ENCODE data around the gene UCP2.
A peak's percentile ranks its signal among the peaks of the same experiment; 100 is the strongest.

DNA sequence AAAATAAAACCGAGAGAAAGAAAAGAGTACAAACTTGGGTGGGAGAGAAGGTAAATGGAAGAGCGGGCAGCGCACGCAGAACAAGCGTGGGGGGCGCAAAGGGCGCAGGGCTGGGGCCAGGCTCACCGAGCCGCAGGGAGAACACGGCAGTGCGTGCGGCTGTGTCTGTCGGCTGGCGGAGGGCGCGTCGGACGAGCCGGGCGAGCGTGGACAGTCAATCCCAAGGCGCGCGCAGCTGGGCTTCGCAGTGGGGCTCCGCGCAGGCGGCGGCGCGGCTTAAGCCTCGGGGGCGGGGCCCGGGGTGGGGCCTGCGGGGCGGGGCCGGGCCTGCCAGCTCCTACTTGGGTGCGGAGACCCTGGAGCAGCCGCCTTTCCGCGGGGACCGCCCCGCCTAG lies at the start of gene UCP2:
- TF ChIP-seq, protein P1, sequence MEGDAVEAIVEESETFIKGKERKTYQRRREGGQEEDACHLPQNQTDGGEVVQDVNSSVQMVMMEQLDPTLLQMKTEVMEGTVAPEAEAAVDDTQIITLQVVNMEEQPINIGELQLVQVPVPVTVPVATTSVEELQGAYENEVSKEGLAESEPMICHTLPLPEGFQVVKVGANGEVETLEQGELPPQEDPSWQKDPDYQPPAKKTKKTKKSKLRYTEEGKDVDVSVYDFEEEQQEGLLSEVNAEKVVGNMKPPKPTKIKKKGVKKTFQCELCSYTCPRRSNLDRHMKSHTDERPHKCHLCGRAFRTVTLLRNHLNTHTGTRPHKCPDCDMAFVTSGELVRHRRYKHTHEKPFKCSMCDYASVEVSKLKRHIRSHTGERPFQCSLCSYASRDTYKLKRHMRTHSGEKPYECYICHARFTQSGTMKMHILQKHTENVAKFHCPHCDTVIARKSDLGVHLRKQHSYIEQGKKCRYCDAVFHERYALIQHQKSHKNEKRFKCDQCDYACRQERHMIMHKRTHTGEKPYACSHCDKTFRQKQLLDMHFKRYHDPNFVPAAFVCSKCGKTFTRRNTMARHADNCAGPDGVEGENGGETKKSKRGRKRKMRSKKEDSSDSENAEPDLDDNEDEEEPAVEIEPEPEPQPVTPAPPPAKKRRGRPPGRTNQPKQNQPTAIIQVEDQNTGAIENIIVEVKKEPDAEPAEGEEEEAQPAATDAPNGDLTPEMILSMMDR (IDR thresholded peaks at IDR 0.05 in 2 of 3, conservative IDR thresholded peaks at IDR 0.05 in 1 of 3; ENCODE audit: control insufficient read depth in 2 of 3, extremely low read depth in 1 of 3, insufficient read depth in 1 of 3, low read depth in 3 of 3, low read length in 3 of 3), result no peak
- TF ChIP-seq EZH2 (IDR thresholded peaks at IDR 0.05; ENCODE audit: borderline replicate concordance, control insufficient read depth, low read depth, low read length) (no peak), KDM1A (IDR thresholded peaks at IDR 0.05; ENCODE audit: borderline replicate concordance) (no peak), POLR2A (IDR thresholded peaks at IDR 0.05; ENCODE audit: low read depth, low read length) (peak; percentile 82), JUND (IDR thresholded peaks at IDR 0.05; ENCODE audit: low read depth, low read length) (no peak)
- TF ChIP-seq, protein P2, sequence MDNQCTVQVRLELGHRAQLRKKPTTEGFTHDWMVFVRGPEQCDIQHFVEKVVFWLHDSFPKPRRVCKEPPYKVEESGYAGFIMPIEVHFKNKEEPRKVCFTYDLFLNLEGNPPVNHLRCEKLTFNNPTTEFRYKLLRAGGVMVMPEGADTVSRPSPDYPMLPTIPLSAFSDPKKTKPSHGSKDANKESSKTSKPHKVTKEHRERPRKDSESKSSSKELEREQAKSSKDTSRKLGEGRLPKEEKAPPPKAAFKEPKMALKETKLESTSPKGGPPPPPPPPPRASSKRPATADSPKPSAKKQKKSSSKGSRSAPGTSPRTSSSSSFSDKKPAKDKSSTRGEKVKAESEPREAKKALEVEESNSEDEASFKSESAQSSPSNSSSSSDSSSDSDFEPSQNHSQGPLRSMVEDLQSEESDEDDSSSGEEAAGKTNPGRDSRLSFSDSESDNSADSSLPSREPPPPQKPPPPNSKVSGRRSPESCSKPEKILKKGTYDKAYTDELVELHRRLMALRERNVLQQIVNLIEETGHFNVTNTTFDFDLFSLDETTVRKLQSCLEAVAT (IDR thresholded peaks at IDR 0.05), result no peak

Measured in GM12878 (cell line).